Hepatocyte (in vitro differentiated cells): Measurements from ENCODE around the gene KIAA1755.

Source experiments
- EZH2 ChIP-seq: fragments of 200-600 bp; sonication (generic); IDR thresholded peaks from 2 replicates; pipeline ENCODE4 v1.6.1; 2016; ENCODE audit warnings: antibody characterized with exemption, mild to moderate bottlenecking, borderline replicate concordance
- EZH2phosphoT487 ChIP-seq: fragments of 200-600 bp; sonication (generic); IDR thresholded peaks from one replicate; pipeline ENCODE4 v1.6.1; 2018; ENCODE audit warnings: antibody characterized with exemption, mild to moderate bottlenecking, low read depth, moderate library complexity; ENCODE audit not compliant: unreplicated experiment, severe bottlenecking
- TF ChIP-seq, protein P1 (sequence below): fragments of 200-600 bp; sonication (generic); IDR thresholded peaks from 2 replicates; pipeline ENCODE4 v1.5.1; 2016; ENCODE audit warnings: antibody characterized with exemption, mild to moderate bottlenecking; ENCODE audit not compliant: poor library complexity

DNA sequence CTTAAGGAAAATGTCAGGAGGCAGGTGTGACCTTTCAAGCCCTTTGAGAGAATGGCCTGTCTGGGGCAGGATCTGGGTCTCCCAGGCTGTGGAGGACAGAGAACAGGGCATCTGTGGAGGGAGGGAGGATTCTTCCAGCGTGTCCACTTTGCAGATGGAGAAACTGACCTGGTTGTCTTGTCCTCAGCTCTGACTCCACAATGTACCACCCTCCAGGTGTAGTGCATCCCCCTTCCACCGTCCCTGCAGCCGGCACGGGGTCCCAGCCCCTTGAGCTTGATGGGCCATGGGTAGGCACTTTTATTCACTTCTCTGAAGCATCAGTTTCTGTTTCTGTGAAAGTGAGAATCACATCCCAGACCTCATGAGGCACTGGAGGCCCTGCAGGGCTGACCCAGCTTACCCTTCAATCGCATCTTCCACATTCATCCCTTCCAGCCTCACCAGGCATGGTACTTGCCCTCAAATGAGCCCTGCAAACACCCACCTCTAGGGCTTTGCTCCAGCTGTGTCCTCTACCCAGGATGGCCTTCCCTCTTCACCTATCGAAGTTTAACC lies 90.8 kb downstream of the KIAA1755 start:
- TF ChIP-seq EZH2 (no peak), EZH2phosphoT487 (no peak)
- TF ChIP-seq, protein P1, sequence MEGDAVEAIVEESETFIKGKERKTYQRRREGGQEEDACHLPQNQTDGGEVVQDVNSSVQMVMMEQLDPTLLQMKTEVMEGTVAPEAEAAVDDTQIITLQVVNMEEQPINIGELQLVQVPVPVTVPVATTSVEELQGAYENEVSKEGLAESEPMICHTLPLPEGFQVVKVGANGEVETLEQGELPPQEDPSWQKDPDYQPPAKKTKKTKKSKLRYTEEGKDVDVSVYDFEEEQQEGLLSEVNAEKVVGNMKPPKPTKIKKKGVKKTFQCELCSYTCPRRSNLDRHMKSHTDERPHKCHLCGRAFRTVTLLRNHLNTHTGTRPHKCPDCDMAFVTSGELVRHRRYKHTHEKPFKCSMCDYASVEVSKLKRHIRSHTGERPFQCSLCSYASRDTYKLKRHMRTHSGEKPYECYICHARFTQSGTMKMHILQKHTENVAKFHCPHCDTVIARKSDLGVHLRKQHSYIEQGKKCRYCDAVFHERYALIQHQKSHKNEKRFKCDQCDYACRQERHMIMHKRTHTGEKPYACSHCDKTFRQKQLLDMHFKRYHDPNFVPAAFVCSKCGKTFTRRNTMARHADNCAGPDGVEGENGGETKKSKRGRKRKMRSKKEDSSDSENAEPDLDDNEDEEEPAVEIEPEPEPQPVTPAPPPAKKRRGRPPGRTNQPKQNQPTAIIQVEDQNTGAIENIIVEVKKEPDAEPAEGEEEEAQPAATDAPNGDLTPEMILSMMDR = no peak
